Suprapubic skin (tissue), 4 donors: ENCODE data around the gene GPX5. TPM values are rescaled to one million over a fixed set of nuclear protein-coding genes. Genes with fewer than 3 reads are reported as not detected.

ENCODE experiments used
- DNase-seq, 2 donors: peaks; one replicate each; pipeline ENCODE4 v3.0.0-alpha.2; 2019; ENCODE audit warnings: low spot score in 2 of 2
- H3K27ac ChIP-seq: fragments of 200-600 bp; sonication (generic); one replicate; pipeline ENCODE4 v1.5.1; 2019
- H3K27me3 ChIP-seq: fragments of 200-600 bp; sonication (generic); one replicate; pipeline ENCODE4 v1.5.1; 2019
- H3K36me3 ChIP-seq: fragments of 200-600 bp; sonication (generic); one replicate; pipeline ENCODE4 v1.5.1; 2019
- H3K4me1 ChIP-seq: fragments of 200-600 bp; sonication (generic); one replicate; pipeline ENCODE4 v1.5.1; 2019
- H3K4me3 ChIP-seq: fragments of 200-600 bp; sonication (generic); one replicate; pipeline ENCODE4 v1.5.1; 2019; ENCODE audit warnings: mild to moderate bottlenecking
- H3K9me3 ChIP-seq: fragments of 200-600 bp; sonication (generic); one replicate; pipeline ENCODE4 v1.5.1; 2019
- EP300 ChIP-seq: sonication (generic); formaldehyde crosslinking; IDR thresholded peaks from one replicate; pipeline ENCODE4 v1.6.1; 2017; ENCODE audit warnings: antibody characterized with exemption
- POLR2A ChIP-seq, 2 donors: fragments of 450-650 bp; IDR thresholded peaks; one replicate each; pipeline ENCODE4 v1.6.1; 2017; ENCODE audit warnings: antibody characterized with exemption in 2 of 2, mild to moderate bottlenecking in 2 of 2, moderate library complexity in 2 of 2
- POLR2AphosphoS5 ChIP-seq, 3 donors: sonication (generic); formaldehyde crosslinking; IDR thresholded peaks; one replicate each; pipeline ENCODE4 v1.6.1; 2017; ENCODE audit warnings: antibody characterized with exemption in 3 of 3
- WGBS: methylation state at CpG from one replicate; pipeline ENCODE4 v1.1.5; 2018; 5-methylcytosine and 5-hydroxymethylcytosine counted together
- total RNA-seq, 4 donors: library from RNA; depleted of rRNA; stranded (reverse); fragments of >200 nt; gene quantifications; one replicate each; pipeline ENCODE4 v1.1.0, GENCODE V29; 2016
- TF ChIP-seq, protein P1 (sequence below), 2 donors: fragments of 200-600 bp in 1 of 2; fragments of 450-650 bp in 1 of 2; sonication (generic) in 1 of 2; IDR thresholded peaks; one replicate each; pipeline ENCODE4 v1.5.1; 2016 to 2019; ENCODE audit warnings: antibody characterized with exemption in 2 of 2, mild to moderate bottlenecking in 1 of 2, moderate library complexity in 1 of 2

GPX5 gene
- total RNA-seq, 4 donors from 2014 or later: not detected

DNA sequence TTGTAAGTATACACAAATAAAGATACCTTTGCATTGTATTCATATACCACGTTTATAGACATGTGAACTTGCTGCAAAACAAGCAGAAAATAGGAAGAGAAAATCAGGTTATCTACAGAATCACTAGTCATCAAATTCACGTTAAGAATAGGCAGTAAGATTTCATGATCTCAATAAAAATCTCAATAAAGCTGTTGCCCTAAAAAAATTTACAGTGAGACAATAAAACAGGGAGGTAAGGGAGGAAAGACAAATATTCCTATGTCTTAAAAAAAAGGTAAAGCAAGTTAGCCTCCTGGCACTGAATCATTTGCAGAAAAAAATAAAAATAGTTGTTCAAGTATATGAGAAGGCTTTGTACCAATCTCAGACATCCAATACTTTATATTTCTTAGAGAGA lies 44.1 kb downstream of the GPX5 start:
- no peak for DNase-seq
- no peaks in the 10 kb centered on the region for H3K9me3 ChIP-seq
- H3K4me1 ChIP-seq: no peaks in the 10 kb centered on the region
- peaks cover 17% of the 10 kb centered on the region for H3K27me3 ChIP-seq
- no peak overlapping the region for H3K27ac ChIP-seq
- no peaks in the 10 kb centered on the region for H3K36me3 ChIP-seq
- WGBS: 51% methylated on average over 2 of the region's 2 CpGs
- no peak overlapping the region for H3K4me3 ChIP-seq
- TF ChIP-seq, protein P1, sequence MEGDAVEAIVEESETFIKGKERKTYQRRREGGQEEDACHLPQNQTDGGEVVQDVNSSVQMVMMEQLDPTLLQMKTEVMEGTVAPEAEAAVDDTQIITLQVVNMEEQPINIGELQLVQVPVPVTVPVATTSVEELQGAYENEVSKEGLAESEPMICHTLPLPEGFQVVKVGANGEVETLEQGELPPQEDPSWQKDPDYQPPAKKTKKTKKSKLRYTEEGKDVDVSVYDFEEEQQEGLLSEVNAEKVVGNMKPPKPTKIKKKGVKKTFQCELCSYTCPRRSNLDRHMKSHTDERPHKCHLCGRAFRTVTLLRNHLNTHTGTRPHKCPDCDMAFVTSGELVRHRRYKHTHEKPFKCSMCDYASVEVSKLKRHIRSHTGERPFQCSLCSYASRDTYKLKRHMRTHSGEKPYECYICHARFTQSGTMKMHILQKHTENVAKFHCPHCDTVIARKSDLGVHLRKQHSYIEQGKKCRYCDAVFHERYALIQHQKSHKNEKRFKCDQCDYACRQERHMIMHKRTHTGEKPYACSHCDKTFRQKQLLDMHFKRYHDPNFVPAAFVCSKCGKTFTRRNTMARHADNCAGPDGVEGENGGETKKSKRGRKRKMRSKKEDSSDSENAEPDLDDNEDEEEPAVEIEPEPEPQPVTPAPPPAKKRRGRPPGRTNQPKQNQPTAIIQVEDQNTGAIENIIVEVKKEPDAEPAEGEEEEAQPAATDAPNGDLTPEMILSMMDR (IDR thresholded peaks at IDR 0.05): no peak
- TF ChIP-seq POLR2AphosphoS5 (IDR thresholded peaks at IDR 0.05) (no peak), POLR2A (IDR thresholded peaks at IDR 0.05) (no peak), EP300 (no peak)

DNA sequence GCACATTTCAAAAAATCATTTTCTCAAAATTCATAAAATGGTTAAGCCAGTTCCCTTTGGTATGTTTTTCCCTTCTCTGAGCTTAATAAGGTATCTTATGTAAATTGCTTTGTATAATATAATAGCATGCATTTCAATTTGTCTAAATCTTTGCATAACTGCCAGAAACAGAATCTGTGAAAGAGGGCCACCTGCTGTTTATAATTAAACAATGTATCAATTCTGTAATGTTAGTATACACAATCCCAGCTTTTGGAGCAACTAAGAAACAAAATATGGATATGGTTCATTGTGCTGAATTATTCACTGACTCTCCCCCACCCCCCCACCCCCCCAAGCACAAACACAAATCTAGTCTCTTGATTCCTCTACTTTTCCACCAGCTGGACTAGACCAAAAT lies 54.8 kb downstream of the GPX5 start:
- Histone ChIP-seq H3K27me3 (peaks cover 15% of the 10 kb centered on the region), H3K4me1 (no peaks in the 10 kb centered on the region), H3K9me3 (no peaks in the 10 kb centered on the region), H3K36me3 (no peaks in the 10 kb centered on the region), H3K4me3 (no peak overlapping the region), H3K27ac (no peak overlapping the region)
- no peak for TF ChIP-seq POLR2A (IDR thresholded peaks at IDR 0.05)
- DNase-seq: no peak

DNA sequence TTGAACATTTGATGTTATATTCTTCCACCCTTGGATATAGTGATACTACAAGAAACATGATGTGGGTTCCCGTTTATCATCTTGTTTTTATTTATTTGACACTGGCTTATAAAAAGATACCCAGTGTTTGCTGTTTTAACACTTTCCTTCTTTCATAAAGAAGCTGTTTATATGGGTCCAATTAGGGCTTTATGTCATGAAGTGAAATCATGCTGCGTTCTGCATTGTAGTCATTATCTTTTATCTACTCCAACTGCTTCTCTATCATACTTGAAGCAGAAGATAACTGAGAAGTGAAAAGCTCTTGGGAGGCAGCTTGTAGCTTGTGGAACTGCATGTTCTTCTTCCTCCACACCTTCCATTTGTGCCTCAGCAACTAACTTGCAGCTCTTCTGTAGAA lies 57.8 kb downstream of the GPX5 start:
- WGBS: 78% methylated on average over 2 of the region's 2 CpGs

More for the DNA sequence above, 57.8 kb downstream of the GPX5 start:
- H3K9me3 ChIP-seq: no peaks in the 10 kb centered on the region
- H3K27ac ChIP-seq: no peak overlapping the region
- no peak for TF ChIP-seq POLR2A (IDR thresholded peaks at IDR 0.05)
- TF ChIP-seq, protein P1 (IDR thresholded peaks at IDR 0.05): no peak
- TF ChIP-seq EP300: no peak
- TF ChIP-seq POLR2AphosphoS5 (IDR thresholded peaks at IDR 0.05): no peak
- peaks cover 15% of the 10 kb centered on the region for H3K4me1 ChIP-seq
- peaks cover 42% of the 10 kb centered on the region for H3K27me3 ChIP-seq
- H3K36me3 ChIP-seq: no peaks in the 10 kb centered on the region
- no peak overlapping the region for H3K4me3 ChIP-seq
- DNase-seq: no peak

Other genes with a start within 250 kb of the GPX5 start
- gene PGBD1, start 244.3 kb upstream of the GPX5 start, total RNA-seq: 1 to 10 TPM in 2 of 4 donors, under 1 TPM in 2; 0.64 to 2.3 (median 1.2) TPM
- 10 to 100 TPM in 3 of 4 donors, 1 to 10 TPM in 1; 2.8 to 11.3 (median 10.7) TPM for gene ZSCAN31, start 189.7 kb upstream of the GPX5 start, total RNA-seq
- gene ZKSCAN3, start 175.9 kb upstream of the GPX5 start, total RNA-seq: 1 to 10 TPM; 3.1 to 6.0 (median 4.5) TPM
- 1 to 10 TPM; 1.2 to 3.2 (median 2.3) TPM for gene ZSCAN12, start 126.1 kb upstream of the GPX5 start, total RNA-seq
- gene ZSCAN23, start 82.4 kb upstream of the GPX5 start, total RNA-seq: 1 to 10 TPM in 2 of 4 donors, under 1 TPM in 1, not detected in 1; 0.68 to 5.9 (median 4.8) TPM
- not detected for gene GPX6, start 10.1 kb upstream of the GPX5 start, total RNA-seq